Endothelial cell of umbilical vein (primary cell): Measurements from ENCODE around the gene SMAD5. TPM values are rescaled to one million over a fixed set of nuclear protein-coding genes. Genes with fewer than 3 reads are reported as not detected.

Source experiments
- BruUV-seq: library from RNA; stranded (reverse); fragments of 400-500 nt; replicated peaks from 2 replicates; lab custom pipeline; 2021; lab: Mats Ljungman, UMichigan
- CTCF ChIA-PET: fragments of 300-600, 350-600 bp; sonication (Branson Sonifier 250); formaldehyde crosslinking; loops from one replicate; lab custom pipeline; 2021; ENCODE audit warnings: antibody characterized with exemption, inconsistent platforms; lab: Charles Lee
- POLR2A ChIA-PET: fragments of 300-600, 350-600 bp; sonication (Branson Sonifier 250); formaldehyde crosslinking; loops from one replicate; lab custom pipeline; 2021; ENCODE audit warnings: antibody characterized with exemption, inconsistent platforms; lab: Charles Lee
- DNase-seq: peaks from one replicate; pipeline ENCODE4 v3.0.0-alpha.2; 2011; ENCODE audit warnings: low read depth, low spot score
- FAIRE-seq: peaks from 2 replicates; lab custom pipeline; 2011; peaks lifted over from hg19 to GRCh38; lab: Jason Lieb, UNC
- H2AFZ ChIP-seq: 2 replicates; pipeline ENCODE4 v1.6.0; 2012; ENCODE audit warnings: low read depth, low read length, control low read depth, inconsistent platforms
- H3K27ac ChIP-seq: 2 replicates; pipeline ENCODE4 v1.5.1; 2011; ENCODE audit warnings: low read depth, mild to moderate bottlenecking, control low read depth, low read length, moderate library complexity; ENCODE audit not compliant: insufficient read depth
- H3K27me3 ChIP-seq, 2 experiments: 2 replicates each; pipeline versions ENCODE4 v1.6.0 to v1.6.1; 2011; ENCODE audit warnings: low read length in 2 of 2, mixed read lengths in 1 of 2; ENCODE audit not compliant: control insufficient read depth in 2 of 2, insufficient read depth in 2 of 2
- H3K36me3 ChIP-seq, 2 experiments: 2 replicates in 1 of 2; 3 replicates in 1 of 2; pipeline ENCODE4 v1.5.1; 2011; ENCODE audit warnings: low read length in 2 of 2, mild to moderate bottlenecking in 1 of 2, moderate library complexity in 1 of 2; ENCODE audit not compliant: control insufficient read depth in 2 of 2, insufficient read depth in 2 of 2; ENCODE audit errors: extremely low read depth in 1 of 2
- H3K4me1 ChIP-seq: 3 replicates; pipeline ENCODE4 v1.5.1; 2011; ENCODE audit warnings: mild to moderate bottlenecking, low read length; ENCODE audit not compliant: control insufficient read depth, insufficient read depth; ENCODE audit errors: extremely low read depth
- H3K4me2 ChIP-seq: 2 replicates; pipeline ENCODE4 v1.6.1; 2011; ENCODE audit warnings: low read length, control low read depth, mixed read lengths; ENCODE audit not compliant: insufficient read depth
- H3K4me3 ChIP-seq, 3 experiments: fragments of 200-600 bp in 1 of 3; sonication (generic), shearing (Covaris generic) in 1 of 3; replicated peaks in 1 of 3; 2 replicates each; pipeline ENCODE4 v1.5.1; 2011 to 2016; ENCODE audit warnings: control low read depth in 3 of 3, low read length in 3 of 3, mild to moderate bottlenecking in 2 of 3, inconsistent platforms in 1 of 3, low read depth in 1 of 3, moderate library complexity in 1 of 3; ENCODE audit not compliant: insufficient read depth in 1 of 3
- H3K79me2 ChIP-seq: 2 replicates; pipeline ENCODE4 v1.6.0; 2012; ENCODE audit warnings: low read length, inconsistent platforms; ENCODE audit not compliant: control insufficient read depth, insufficient read depth
- H3K9ac ChIP-seq: replicated peaks from 2 replicates; pipeline ENCODE3; 2011; ENCODE audit warnings: low read length, control low read depth; ENCODE audit not compliant: insufficient read depth; ENCODE audit errors: extremely low read depth
- H3K9me1 ChIP-seq: replicated peaks from 3 replicates; pipeline ENCODE4 v1.6.0; 2011; ENCODE audit warnings: mild to moderate bottlenecking, low read length; ENCODE audit not compliant: control insufficient read depth, insufficient read depth; ENCODE audit errors: extremely low read depth
- H3K9me3 ChIP-seq: replicated peaks from 2 replicates; pipeline ENCODE4 v1.5.1; 2012; ENCODE audit warnings: low read length, inconsistent platforms; ENCODE audit not compliant: control insufficient read depth, insufficient read depth
- H4K20me1 ChIP-seq: replicated peaks from 2 replicates; pipeline ENCODE3; 2011; ENCODE audit warnings: mild to moderate bottlenecking, low read length; ENCODE audit not compliant: control insufficient read depth, insufficient read depth; ENCODE audit errors: extremely low read depth
- EZH2 ChIP-seq: IDR thresholded peaks from 2 replicates; pipeline ENCODE4 v1.6.1; 2012; ENCODE audit warnings: borderline replicate concordance, low read depth, mild to moderate bottlenecking, moderate library complexity, low read length, inconsistent platforms; ENCODE audit not compliant: severe bottlenecking
- FOS ChIP-seq: IDR thresholded peaks from 2 replicates; pipeline ENCODE4 v1.6.1; 2011; ENCODE audit warnings: mild to moderate bottlenecking, low read length, moderate library complexity, borderline replicate concordance; ENCODE audit not compliant: insufficient read depth
- GATA2 ChIP-seq: IDR thresholded peaks from 2 replicates; pipeline ENCODE4 v1.7.0; 2011; ENCODE audit warnings: low read depth, mild to moderate bottlenecking, moderate library complexity, mixed read lengths, low read length; ENCODE audit not compliant: insufficient read length, insufficient read depth
- JUN ChIP-seq: IDR thresholded peaks from 2 replicates; pipeline ENCODE4 v1.6.1; 2011; ENCODE audit warnings: borderline replicate concordance, low read depth; ENCODE audit not compliant: insufficient read length, insufficient read depth
- MYC ChIP-seq: IDR thresholded peaks from one replicate; pipeline ENCODE4 v1.6.1; 2011; ENCODE audit warnings: mild to moderate bottlenecking, low read depth, low read length
- POLR2A ChIP-seq: IDR thresholded peaks from 2 replicates; pipeline ENCODE4 v1.6.1; 2012; ENCODE audit warnings: low read depth, mild to moderate bottlenecking, control low read depth, low read length
- POLR2AphosphoS5 ChIP-seq: IDR thresholded peaks from 2 replicates; pipeline ENCODE4 v1.6.1; 2012; ENCODE audit warnings: low read depth, mild to moderate bottlenecking, control low read depth, low read length, moderate library complexity; ENCODE audit not compliant: insufficient read depth
- dilution Hi-C: fragments of 300-500 bp; cut with MboI; formaldehyde crosslinking; loops from one replicate; pipeline ENCODE4 v1.15.0; 2019; ENCODE audit warnings: low sequenced_read_pairs; ENCODE audit not compliant: extremely low pct_ligation_motif_present
- intact Hi-C: fragments of 100-400 bp; cut with micrococcal nuclease; formaldehyde crosslinking; loops from one replicate; pipeline ENCODE4 v1.10.0; 2022
- polyA plus RNA-seq, 4 experiments: library from polyadenylated mRNA; depleted of rRNA in 3 of 4; stranded (reverse) in 3 of 4; unstranded in 1 of 4; fragments of >200 nt; gene quantifications; 2 replicates each; pipeline versions ENCODE4 v1.2.1 to v1.2.3, GENCODE V29; 2011 to 2012; ENCODE audit warnings: missing spikeins in 1 of 4
- total RNA-seq: library from RNA; stranded (reverse); gene quantifications from 2 replicates; pipeline ENCODE4 v1.2.3, GENCODE V29; 2021
- TF ChIP-seq, protein P1 (sequence below): IDR thresholded peaks from 2 replicates; pipeline ENCODE4 v1.6.1; 2011; ENCODE audit not compliant: insufficient read depth, insufficient read length
- TF ChIP-seq, protein P2 (sequence below), 2 donors: IDR thresholded peaks; 1 replicate in 1 of 2; 2 replicates in 1 of 2; pipeline ENCODE4 v1.5.1; 2011; ENCODE audit warnings: low read length in 2 of 2, mild to moderate bottlenecking in 2 of 2, moderate library complexity in 2 of 2, control low read depth in 1 of 2, inconsistent platforms in 1 of 2, low read depth in 1 of 2; ENCODE audit not compliant: insufficient read depth in 1 of 2; ENCODE audit errors: extremely low read depth in 1 of 2

SMAD5 gene
- total and polyA plus RNA-seq, 2 donors (not counting 3 experiments of a cell fraction or from before 2014, with no cell fraction given), result 26.0 to 66.0 TPM

- H3K9me1 ChIP-seq, result no peaks in the 10 kb centered on the region
- no peak overlapping the region for H2AFZ ChIP-seq
- H3K27ac ChIP-seq, result no peak overlapping the region
- TF ChIP-seq MYC (no peak), POLR2A (no peak), POLR2AphosphoS5 (no peak), JUN (no peak), FOS (no peak), EZH2 (no peak), GATA2 (no peak)
- TF ChIP-seq, protein P1, sequence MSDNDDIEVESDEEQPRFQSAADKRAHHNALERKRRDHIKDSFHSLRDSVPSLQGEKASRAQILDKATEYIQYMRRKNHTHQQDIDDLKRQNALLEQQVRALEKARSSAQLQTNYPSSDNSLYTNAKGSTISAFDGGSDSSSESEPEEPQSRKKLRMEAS, result no peak
- TF ChIP-seq, protein P2, sequence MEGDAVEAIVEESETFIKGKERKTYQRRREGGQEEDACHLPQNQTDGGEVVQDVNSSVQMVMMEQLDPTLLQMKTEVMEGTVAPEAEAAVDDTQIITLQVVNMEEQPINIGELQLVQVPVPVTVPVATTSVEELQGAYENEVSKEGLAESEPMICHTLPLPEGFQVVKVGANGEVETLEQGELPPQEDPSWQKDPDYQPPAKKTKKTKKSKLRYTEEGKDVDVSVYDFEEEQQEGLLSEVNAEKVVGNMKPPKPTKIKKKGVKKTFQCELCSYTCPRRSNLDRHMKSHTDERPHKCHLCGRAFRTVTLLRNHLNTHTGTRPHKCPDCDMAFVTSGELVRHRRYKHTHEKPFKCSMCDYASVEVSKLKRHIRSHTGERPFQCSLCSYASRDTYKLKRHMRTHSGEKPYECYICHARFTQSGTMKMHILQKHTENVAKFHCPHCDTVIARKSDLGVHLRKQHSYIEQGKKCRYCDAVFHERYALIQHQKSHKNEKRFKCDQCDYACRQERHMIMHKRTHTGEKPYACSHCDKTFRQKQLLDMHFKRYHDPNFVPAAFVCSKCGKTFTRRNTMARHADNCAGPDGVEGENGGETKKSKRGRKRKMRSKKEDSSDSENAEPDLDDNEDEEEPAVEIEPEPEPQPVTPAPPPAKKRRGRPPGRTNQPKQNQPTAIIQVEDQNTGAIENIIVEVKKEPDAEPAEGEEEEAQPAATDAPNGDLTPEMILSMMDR (IDR thresholded peaks at IDR 0.05; ENCODE audit: extremely low read depth in 1 of 2, insufficient read depth in 1 of 2, low read depth in 1 of 2, low read length in 2 of 2), result no peak
- no peaks in the 10 kb centered on the region for H3K4me1 ChIP-seq
- DNase-seq (no peak), FAIRE-seq (no peak)
- peaks cover 6 to 25% of the 10 kb centered on the region in 2 experiments for H3K27me3 ChIP-seq
- ChIA-PET POLR2A (no interaction called here), CTCF (interaction anchor here (0.7 kb wide), 1 partner anchor 28 kb away, joined by 3 read pairs; no protein-coding TSS in a partner anchor)
- no peaks in the 10 kb centered on the region for H3K36me3 ChIP-seq
- H3K9me3 ChIP-seq, result no peaks in the 10 kb centered on the region
- dilution Hi-C loops, result no loop called here
- intact Hi-C loops, result no loop called here
- H3K4me2 ChIP-seq, result no peak overlapping the region
- no peaks in the 10 kb centered on the region for H3K79me2 ChIP-seq
- no peak overlapping the region for H3K9ac ChIP-seq
- no TSS peak for BruUV-seq
- H4K20me1 ChIP-seq, result no peaks in the 10 kb centered on the region
- no peak overlapping the region for H3K4me3 ChIP-seq
Observed at GRCh38 chr5:136108766-136109165, 23.9 kb upstream of the SMAD5 start.
